ENCODE measurements around the gene PGBD1. TPM values are rescaled to one million over a fixed set of nuclear protein-coding genes. Genes with fewer than 3 reads are reported as not detected.
"Not testable (repeated sequence)": the region's sequence is repeated elsewhere in the genome, so short reads cannot be mapped to it uniquely, and the experiment has no call there.

Gene PGBD1
- total and polyA plus RNA-seq, 2 of the 8 experiments (the other 6 are each of a cell fraction or from before 2014, with no cell fraction given) = 2.5 to 9.2 TPM

DNA sequence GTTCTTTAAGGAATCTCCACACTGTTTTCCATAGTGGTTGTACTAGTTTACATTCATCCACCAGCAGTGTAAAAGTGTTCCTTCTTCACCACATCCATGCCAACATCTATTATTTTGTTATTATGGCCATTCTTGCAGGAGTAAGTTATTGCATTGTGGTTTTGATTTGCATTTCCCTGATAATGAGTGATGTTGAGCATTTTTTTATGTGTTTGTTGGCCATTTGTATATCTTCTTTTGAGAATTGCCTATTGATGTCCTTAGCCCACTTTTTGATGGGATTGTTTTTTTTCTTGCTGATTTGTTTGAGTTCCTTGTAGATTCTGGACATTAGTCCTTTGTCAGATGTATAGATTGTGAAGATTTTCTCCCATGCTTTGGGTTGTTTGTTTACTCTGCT, 25.0 kb downstream of the PGBD1 start:
- DNase-seq (ENCODE audit: low read depth in 1 of 2, low spot score in 2 of 2); H2BK5ac ChIP-seq (ENCODE audit: low read depth, low read length); FAIRE-seq; H4K20me1 ChIP-seq (replicated peaks in 1 of 2; ENCODE audit: control insufficient read depth in 1 of 2, insufficient read depth in 2 of 2, low read length in 2 of 2); H3K36me3 ChIP-seq (ENCODE audit: control insufficient read depth in 2 of 4, insufficient read depth in 4 of 4, low read length in 3 of 4); H3K9me3 ChIP-seq (ENCODE audit: insufficient read depth in 2 of 2, low read depth in 1 of 2, low read length in 1 of 2); H3K56ac ChIP-seq (replicated peaks; ENCODE audit: insufficient read length, low read depth, low read length); H2AK5ac ChIP-seq (ENCODE audit: low read depth, low read length); H3K4ac ChIP-seq (replicated peaks; ENCODE audit: insufficient read length, low read depth, low read length); H4K5ac ChIP-seq (ENCODE audit: insufficient read length, low read depth, low read length); H2AFZ ChIP-seq (ENCODE audit: low read length); CTCF ChIA-PET (ENCODE audit: partially characterized antibody); POLR2A ChIA-PET (ENCODE audit: partially characterized antibody); H3K79me1 ChIP-seq (ENCODE audit: low read depth, low read length); H3K4me1 ChIP-seq (replicated peaks in 1 of 4; ENCODE audit: control insufficient read depth in 3 of 4, insufficient read depth in 4 of 4, low read length in 3 of 4); H4K8ac ChIP-seq (ENCODE audit: extremely low read depth, insufficient read depth, low read length); H4K91ac ChIP-seq (replicated peaks; ENCODE audit: insufficient read length, low read length); H3K18ac ChIP-seq (ENCODE audit: extremely low read depth, low read length); H2BK15ac ChIP-seq (ENCODE audit: low read length); H2BK120ac ChIP-seq (replicated peaks; ENCODE audit: low read depth, low read length); H3K4me2 ChIP-seq (ENCODE audit: insufficient read depth in 1 of 2, low read depth in 2 of 2, low read length in 2 of 2); H3K27me3 ChIP-seq (replicated peaks in 1 of 4; ENCODE audit: control insufficient read depth in 3 of 4, extremely low read depth in 1 of 4, insufficient read depth in 3 of 4, low read length in 3 of 4); H2BK12ac ChIP-seq (ENCODE audit: low read depth, low read length); H3K23ac ChIP-seq (ENCODE audit: insufficient read length); H3K23me2 ChIP-seq (ENCODE audit: low read depth, low read length); H3K79me2 ChIP-seq (ENCODE audit: control insufficient read depth in 1 of 2, insufficient read depth in 2 of 2, low read length in 2 of 2); H3K27ac ChIP-seq (ENCODE audit: low read depth, low read length); H3K14ac ChIP-seq (ENCODE audit: insufficient read length); H3K4me3 ChIP-seq (ENCODE audit: extremely low read depth in 1 of 4, insufficient read depth in 2 of 4, low read depth in 3 of 4, low read length in 4 of 4); H3K9ac ChIP-seq (replicated peaks in 1 of 4; ENCODE audit: extremely low read depth in 1 of 4, low read depth in 3 of 4, low read length in 3 of 4); H2BK20ac ChIP-seq (ENCODE audit: low read length): not testable (repeated sequence)

Data from H1 (cell line).